Ureter (tissue), 1 donor: Measurements from ENCODE around the gene CXCL10. TPM values are rescaled to one million over a fixed set of nuclear protein-coding genes. Genes with fewer than 3 reads are reported as not detected.

ENCODE experiments used
- DNase-seq: peaks from one replicate; pipeline ENCODE4 v3.0.0-alpha.2; 2020; ENCODE audit warnings: low spot score
- total RNA-seq: library from RNA; stranded (reverse); gene quantifications from one replicate; pipeline ENCODE4 v1.2.4, GENCODE V29; 2023
- donor health status: DM: yes; HTN: yes; CAD: no.

CXCL10 gene
- total RNA-seq, 1 donor from 2014 or later, result 0.34 TPM

- DNase-seq, result no peak
Observed at GRCh38 chr4:75992462-75992861, 30.8 kb downstream of the CXCL10 start.

- DNase-seq, result no peak
Observed at GRCh38 chr4:75989846-75990528, 33.3 kb downstream of the CXCL10 start.

DNA sequence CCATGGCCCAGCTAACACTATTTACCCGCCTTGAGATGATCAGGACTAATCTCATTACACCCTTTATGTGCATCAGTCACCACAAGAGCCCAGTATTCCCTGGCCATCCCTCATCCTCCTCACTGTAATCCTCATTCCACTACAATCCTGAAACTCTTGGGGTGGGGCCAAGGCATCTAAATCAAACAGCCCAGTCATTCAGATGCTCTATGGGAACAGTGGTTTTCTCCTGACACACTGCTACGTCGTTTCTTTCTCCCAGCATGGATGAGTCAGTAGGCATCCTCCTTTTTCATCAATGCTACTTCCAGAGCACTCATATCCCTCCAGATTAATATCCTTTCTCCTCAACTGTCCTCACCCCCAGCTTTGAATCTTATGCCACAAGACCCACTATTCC is 38.2 kb downstream of the CXCL10 start:
- DNase-seq, result no peak

- DNase-seq, result no peak
Observed at GRCh38 chr4:75980576-75980975, 42.7 kb downstream of the CXCL10 start.

- DNase-seq, result no peak
Observed at GRCh38 chr4:75976177-75976576, 47.1 kb downstream of the CXCL10 start.

DNA sequence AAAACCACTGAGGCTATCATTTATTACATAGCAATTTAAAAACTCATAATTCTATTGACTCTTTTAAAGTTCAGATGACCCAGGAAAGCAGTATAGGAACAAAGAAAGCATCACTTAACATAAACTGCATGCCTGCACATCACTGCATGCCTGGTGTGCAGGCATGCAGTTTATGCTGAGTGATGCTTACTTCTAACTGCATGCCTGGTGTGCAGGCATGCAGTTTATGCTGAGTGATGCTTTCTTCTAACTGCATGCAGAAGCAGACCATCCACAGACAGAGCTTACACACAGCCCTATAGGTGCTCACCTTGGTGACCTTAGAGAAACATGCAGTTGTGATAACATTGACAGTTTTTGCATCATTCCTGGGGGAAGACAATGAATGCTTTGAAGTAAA is 49.5 kb downstream of the CXCL10 start:
- DNase-seq, result no peak

Other genes with a start within 250 kb of the CXCL10 start
- gene PPEF2, start 121.0 kb downstream of the CXCL10 start, total RNA-seq, result not detected
- 34.8 TPM for gene NAAA, start 82.5 kb downstream of the CXCL10 start, total RNA-seq
- 75.1 TPM for gene SDAD1, start 32.6 kb downstream of the CXCL10 start, total RNA-seq
- gene CXCL9, start 16.0 kb downstream of the CXCL10 start, total RNA-seq, result 1.2 TPM
- 0.31 TPM for gene CXCL11, start 12.6 kb upstream of the CXCL10 start, total RNA-seq
- not detected for gene ART3, start 51.2 kb upstream of the CXCL10 start, total RNA-seq
- gene NUP54, start 124.9 kb upstream of the CXCL10 start, total RNA-seq, result 47.2 TPM
- gene SCARB2, start 190.3 kb upstream of the CXCL10 start, total RNA-seq, result 228 TPM
- 9.6 TPM for gene FAM47E, start 228.2 kb upstream of the CXCL10 start, total RNA-seq